HG02642 (cell line): ENCODE results near the gene KRT6A.
"Not testable (repeated sequence)": the region's sequence is repeated elsewhere in the genome, so short reads cannot be mapped to it uniquely, and the experiment has no call there.

Source experiments
- ATAC-seq: cut with Tn5 transposase; IDR thresholded peaks from one replicate; pipeline ENCODE4 v1.9.1; 2021; ENCODE audit warnings: mild to moderate bottlenecking; ENCODE audit not compliant: unreplicated experiment, poor library complexity

The KRT6A gene

DNA sequence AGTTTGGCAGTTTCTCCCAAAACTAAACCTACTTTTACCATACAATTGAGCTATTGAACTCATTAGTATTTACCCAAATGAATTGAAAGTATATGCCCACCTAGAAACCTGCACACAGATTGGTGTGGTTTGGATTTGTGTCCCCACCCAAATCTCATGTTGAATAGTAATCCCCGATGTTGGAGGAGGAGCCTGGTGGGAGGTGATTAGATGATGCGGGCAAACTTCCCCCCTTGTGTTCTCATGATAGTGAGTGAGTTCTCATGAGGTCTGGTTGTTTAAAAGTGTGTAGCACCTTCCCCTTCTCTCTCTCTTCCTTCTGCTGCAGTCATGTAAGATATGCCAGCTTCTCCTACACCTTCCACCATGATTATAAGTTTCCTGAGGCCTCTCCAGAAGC, 15.4 kb downstream of the KRT6A start:
- ATAC-seq: no peak

DNA sequence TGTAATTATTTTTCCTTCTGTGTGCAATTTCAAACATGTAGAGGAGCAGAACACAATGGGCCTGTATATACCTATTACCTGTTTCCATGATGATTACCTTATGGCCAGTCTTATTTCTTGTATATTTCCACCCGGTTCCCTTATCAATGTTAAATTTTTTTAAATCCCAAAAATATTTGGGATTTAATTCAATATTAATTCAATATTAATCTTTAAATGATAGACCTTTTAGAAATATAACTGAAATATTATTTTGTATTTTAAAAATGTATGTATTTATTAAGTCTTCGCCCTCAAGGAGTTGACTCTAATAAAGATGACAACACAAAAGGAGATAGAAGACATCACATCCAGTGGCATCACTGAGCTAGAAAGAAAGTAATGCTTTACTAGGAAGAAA, 18.8 kb downstream of the KRT6A start:
- no peak for ATAC-seq

DNA sequence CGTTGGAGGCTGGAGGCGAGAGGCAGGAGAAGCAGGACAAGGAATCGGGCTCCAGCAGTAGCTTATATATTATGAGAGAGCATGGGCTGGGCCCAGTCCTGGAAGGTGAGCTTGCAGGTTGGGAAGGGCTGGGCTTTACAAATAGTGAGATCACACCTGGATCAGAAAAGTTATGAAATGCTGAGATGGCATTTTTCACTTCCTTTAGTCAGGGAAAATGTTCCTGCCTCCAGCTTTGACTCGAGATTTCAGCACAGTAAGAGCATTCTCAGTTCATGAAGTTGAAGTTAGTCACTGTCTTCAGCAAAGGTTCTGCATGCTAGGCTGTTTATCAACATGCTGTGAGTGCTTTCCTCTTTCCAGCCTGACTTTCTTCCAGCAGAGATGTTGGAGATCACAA, 19.3 kb downstream of the KRT6A start, which contains the start of gene KRT6C:
TSS of gene KRT6C (minus strand) at position 38 of the 400 bp plus-strand sequence. CDS start 68 bp downstream, outside the sequence.
- ATAC-seq: no peak

DNA sequence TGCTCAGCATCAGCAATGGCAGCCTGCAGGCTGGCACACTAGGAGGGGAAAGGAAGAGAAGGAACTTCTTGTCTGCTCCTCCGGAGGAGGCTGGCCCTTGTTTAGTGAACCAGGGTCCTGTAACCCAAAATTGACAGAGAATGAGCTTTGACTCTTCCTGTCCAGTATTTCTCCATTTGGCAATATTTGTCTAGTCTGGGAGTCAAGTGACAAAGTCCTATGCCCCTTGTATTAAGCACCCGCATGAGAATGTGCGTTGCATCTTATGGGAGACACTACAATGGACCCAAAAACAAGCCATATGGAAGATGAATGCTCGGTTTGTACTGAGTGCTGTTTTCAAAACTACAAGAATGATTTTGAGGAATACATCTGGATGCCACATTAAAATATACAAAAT, 23.2 kb downstream of the KRT6A start:
- no peak for ATAC-seq

DNA sequence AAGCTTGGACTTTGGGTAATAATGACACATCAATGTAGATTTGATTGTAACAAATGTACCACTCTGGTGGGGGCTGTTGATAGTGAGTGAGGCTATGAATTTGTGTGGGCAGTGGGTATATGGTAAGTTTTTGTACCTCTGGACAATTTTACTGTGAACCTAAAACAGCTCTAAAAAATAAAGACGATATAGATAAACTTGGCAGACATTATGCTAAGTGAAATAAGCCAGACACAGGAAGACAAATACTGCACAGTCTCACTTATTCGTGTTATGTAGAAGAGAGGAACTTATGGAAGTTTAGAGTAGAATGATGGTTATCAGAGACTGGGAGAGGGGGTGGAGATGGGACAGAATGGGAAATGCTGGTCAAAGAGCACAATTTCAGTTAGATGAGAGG, 28.2 kb downstream of the KRT6A start:
- no peak for ATAC-seq

DNA sequence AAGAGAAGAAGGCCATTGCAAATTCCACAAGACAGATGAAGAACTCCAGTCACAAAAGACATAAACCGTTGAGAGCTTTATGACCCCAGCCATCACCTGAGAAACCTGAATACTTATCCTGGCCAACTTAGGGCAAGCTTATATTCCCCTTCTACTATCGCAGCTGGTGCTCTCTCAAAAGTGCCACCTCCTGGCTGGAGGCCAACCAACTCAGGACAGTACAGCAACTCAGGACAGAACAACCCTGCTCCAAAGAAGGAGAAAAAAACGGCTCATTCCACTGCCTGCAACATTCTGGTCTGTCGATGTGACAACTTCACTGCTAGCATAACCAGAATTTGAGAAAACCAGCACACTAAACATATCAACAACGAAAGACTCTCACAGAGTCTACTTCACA, 31.4 kb downstream of the KRT6A start:
- ATAC-seq: no peak

DNA sequence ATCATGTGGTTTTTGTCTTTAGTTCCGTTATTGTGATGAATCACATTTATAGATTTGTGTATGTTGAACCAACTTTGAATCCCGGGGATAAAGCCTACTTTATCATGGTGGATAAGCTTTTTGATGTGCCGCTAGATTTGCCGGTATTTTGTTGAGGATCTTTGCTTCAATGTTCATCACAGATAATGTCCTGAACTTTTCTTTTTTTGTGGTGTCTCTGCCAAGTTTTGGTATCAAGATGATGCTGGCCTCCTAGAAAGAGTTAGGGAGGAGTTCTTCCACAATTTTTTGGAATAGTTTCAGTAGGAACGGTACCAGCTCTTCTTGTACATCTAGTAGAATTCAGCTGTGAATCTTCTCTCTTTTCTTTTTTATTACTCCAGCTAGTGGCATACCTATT, 34.2 kb downstream of the KRT6A start:
- ATAC-seq: no peak

DNA sequence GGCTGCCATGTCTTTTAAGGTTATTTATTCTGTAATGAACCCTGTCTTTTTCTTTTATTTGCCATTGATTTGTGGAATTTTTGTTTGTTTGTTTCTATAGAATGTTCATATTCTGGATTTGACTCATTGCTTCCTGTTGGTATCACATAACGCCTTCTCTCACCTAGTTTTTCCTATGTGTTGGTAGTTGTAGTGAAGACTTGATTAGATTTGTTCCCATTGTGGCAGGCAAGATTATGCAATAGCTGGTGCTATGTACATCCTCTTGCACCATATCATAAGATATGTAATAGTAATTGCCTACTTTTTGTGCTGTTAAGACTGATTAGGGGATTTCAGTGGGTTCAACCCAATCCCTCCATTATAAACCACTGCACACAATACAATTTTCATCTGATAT, 37.2 kb downstream of the KRT6A start:
- no peak for ATAC-seq

DNA sequence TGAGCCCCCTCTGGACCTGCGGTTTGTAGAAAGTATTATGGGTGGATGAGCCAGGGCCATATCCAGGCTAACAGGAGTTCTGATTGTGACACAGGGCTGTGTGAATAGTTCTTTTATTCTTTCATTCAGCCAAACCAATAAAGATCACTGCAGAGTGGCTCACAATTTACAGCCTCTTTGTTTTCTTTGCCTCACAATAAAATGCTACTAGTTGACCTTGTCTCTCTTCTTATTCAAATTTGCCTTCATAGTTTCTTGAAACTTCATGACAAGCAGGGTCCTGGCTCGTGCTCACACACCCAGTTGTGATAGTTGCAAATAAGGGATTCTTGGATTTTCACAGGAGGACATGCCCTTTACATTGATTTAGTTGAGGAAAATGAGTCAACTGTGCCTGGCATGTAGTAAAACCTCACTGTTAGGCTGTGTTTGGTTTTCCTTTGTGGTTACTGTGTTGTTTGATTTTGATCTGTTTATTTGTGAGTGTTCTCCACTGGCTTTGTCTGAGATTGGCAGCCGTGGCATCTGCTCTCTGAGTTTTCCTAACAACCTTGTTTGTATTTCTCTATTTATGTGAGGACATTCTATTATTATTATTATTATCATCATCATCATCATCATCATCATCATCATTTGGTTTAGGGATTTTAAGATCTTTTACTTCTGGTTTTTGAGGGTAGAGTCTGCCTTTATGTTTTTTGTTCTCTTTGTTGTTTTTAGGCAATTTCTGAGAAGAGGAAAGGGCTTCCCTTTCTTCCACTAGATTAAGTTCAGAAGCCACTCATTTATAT, 38.5 kb downstream of the KRT6A start:
- no peak for ATAC-seq

DNA sequence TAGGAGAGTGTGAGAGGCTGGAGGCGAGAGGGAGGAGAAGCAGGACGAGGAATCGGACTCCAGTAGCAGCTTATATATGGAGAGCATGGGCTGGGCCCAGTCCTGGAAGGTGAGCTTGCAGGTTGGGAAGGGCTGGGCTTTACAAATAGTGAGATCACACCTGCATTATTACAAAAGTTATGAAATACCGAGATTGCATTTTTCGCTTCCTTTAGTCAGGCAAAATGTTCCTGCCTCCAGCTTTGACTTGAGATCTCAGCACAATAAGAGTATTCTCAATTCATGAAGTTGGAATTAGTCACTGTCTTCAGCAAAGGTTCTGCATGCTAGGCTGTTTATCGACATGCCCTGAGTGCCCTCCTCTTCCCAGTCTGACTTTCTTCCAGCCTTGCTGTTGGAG, 41.0 kb downstream of the KRT6A start, which contains the start of gene KRT6B:
TSS of gene KRT6B (minus strand) at position 46 of the 400 bp plus-strand sequence. CDS start 68 bp downstream, outside the sequence.
- ATAC-seq: no peak

DNA sequence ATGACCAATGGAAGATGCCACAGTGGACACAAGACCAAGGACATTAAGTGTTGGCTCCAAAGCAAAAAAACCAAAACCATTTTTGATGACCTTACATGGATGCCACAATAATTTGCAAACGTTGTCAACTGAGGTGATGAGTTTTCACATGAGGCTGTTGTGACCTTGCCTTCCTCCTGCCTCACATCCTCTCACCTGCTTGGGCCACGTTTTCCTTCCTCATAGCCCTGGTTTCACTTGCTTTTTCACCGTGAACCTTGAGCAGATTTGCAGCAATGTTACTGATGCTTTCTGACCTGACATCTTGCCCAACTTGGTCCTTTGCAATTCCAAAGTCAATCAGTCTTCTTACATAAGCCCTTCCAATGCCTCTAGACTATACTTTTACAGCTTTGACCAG, 44.8 kb downstream of the KRT6A start:
- ATAC-seq: no peak

DNA sequence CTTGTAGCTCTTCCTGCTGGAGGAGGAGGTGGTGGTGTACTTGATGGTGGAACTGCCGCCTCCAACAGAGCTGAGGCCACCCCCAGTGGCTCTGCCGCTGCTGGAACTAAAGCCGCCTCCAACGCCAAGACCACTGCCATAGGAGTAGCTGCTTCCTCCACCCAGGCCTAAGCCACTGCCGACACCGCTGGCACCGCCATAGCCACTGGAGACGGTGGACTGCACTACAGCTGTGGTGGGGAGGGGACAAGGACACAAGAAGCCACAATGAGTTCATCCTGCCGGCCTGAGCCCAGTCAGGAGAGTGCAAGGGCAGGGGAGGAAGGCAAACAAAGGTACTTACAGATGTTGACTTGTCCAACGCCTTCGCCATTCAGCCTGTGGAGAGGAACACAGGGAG, 45.9 kb downstream of the KRT6A start:
- not testable (repeated sequence) for ATAC-seq

DNA sequence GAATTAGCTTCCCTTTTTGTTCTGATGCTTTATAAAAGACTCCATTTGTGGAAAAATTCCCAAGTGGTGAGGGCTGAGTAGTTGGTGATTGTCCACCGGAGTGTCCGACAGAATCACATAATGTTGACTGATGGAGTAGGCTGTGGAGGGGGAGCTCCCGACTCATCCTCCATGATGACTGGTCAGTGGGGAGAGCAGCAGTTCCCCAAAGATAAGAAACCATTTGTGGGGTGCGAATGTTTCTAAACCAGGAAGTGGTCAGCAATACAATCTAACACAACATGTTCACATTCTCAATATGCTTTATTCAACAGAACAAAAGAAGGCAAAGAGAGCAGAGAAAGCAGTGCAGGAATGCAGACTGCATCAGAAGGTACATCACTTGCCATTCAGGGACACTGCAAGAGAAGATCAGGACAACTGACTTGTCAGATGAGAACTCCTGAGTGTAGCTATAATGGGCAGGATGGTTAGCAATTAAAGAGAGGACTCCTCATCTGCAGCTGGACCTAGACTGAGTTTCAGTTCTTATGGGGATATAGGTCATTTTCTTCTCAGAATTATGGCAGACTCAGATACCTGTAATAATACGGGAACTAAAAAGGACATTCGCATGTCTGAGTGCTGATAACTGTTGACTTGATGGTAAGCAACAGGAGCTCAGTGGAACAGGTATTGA, 46.6 kb downstream of the KRT6A start:
- ATAC-seq: no peak

DNA sequence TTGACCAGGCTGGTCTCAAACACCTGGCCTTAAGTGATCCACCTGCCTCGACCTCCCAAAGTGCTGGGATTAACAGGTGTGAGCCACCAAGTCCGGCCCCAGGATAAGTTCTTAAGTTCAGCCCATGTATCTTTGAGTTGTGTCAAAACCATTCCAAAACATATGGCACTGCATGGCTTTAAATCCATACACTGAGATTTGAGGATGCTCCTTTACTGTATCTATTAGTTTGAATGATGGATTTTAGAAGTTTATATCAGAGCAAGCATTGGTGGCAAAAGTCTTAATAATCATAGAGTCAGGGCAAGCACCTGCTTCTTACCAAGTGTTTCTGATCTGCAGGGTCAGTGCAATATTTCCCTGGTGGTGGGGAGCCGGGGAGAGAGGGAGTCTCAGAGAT, 47.2 kb downstream of the KRT6A start:
- ATAC-seq: no peak

DNA sequence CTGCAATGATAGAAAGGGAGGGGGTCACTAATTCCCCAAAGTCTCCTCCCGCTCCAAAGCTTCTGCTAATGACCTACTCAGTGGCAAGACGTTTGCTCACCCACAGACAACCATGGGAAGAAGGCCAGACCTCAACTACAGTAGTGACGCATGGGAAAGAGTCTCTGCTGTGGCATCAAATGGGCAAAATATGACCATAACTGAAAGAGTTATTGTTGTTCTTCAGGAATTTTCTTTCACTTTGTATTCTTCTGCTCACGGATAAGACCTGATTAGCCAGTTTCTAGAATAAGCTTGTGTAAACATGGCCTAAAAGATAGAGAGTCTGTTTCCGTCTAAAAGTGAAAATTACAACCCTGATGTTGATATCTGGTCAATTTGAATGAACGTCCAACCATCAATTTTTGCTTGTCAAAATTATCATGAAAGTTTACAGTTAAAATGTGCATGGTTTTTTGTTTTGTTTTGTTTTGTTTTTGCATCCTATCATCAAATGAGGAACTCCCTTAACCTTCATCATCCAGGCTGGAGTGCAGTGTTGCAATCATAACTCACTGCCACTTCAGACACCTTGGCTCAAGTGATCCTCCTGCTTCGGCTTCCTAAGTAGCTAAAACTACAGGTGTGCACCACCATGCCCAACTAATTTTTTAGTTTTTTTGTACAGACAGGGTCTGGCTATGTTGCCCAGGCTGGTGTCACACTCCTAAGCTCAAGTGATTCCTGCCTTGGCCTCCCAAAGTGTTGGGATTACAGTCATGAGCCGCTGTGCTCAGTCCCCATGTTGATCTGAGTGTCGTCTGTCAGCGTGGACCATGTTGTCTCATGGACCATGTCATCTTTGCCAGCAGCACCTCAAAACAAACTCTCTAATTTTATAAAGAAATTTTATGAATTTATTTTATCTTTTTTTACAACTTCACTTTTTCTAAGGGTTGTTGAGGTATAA, 48.1 kb downstream of the KRT6A start:
- no peak for ATAC-seq

DNA sequence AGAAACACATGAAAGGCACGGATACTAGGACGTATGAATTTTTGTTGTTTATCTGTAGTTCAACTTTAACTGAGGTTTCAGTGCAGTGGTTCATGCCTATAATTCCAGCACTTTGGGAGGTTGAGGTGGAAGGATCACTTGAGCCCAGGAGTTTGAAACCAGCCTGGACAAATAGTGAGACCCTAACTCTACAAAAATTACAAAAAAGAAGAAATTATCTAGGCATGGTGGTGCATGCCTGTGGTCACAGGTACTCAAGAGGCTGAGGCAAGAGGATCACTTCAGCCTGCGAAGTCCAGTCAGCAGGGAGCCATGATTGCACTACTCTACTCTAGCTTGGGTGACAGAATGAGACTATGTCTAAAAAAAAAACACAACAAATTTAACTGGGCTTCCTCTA, 49.1 kb downstream of the KRT6A start:
- no peak for ATAC-seq

DNA sequence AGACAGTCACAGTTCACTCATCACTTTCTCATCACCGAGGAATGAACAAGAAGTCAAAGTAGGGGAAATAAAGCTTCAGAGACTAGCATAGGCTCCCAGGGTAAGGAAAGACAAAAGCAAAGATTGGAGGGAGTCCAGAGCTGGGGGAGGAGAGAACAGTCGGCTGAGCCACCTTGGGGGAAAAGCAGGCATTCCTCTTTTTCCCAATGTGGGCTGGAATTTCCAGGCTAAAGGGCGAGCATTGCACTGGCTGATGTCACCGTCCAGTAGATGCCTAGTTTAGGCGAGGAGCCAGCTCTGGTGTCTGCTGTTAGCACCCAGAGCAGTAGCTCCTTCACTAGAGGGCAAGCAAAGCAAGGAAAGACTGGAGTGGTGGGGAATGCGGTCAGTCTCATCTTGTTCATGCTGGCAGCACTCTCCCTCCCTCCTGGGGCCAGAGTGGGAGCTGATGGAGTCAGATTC, 50.4 kb downstream of the KRT6A start:
- ATAC-seq: no peak

DNA sequence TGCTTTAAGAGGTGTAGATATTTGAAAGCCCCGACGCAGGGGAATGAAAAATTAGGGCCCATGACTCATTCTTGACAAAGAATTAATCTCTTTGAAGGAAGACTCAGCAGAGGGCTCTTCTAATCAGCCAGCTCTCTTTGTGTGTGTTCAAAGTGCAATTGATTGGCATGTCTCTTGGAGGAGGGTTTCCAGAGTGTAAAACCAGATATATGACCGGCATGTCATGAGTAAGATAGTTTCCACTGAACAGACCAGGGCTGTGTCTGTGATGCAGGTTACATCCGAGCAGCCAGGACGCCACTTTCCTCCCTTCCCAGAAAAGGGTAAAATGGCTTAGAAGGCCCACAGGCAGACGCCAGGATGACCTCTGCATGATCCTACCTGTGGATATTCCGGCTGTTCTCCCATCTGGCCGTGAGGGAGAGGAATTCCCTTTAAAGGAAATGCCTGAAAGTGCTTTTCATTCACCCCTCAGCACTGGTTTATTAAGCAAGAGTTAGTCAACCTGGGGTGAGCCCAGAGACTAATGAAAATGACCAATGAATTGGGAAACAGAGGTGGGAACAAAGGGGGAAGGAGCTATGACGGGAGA, 51.6 kb downstream of the KRT6A start:
- no peak for ATAC-seq

DNA sequence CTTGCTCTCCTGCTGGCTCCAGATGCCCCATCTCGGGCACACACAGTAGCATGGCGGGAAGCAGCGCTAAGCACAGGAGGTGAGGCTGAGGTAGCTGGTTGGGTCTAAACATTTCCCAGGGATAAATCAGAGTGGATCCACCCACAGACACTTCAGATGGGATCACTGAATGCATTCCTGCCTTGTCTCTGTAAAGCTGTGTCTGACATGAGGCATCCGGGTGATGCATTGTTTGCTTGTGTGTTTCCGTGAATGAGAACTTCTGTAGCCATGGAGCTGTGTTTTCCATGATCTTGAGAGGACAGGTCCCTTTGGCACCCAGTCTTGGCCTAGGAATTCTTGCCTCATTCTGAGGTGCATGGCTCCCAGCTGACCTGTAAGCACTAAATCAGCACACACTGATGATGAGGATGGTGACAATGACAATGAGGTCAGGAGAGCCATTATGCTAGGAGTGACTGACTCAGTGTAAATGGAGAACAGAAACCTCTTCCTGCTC, 52.2 kb downstream of the KRT6A start:
- ATAC-seq: no peak

DNA sequence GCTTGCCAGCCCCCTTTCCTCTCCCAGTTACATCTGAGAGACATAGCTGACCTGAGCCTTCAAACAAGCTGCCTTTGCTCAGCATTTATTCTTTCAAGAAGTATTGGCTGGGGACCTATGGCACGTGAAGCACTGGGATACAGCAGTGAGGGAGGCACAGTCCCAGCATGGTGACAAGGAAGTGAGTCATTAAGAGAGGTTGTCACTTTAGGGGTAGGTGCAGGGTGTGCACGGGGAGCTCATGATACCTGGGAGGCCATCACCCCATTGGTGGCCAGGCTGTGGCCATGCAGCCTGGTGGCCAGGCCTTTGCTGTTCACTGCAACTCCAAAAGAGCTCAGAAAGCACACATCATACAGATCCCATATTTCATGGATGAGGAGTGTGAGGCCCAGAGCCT, 53.2 kb downstream of the KRT6A start:
- no peak for ATAC-seq
